Effector CD8-positive, alpha-beta T cell (primary cell): Measurements from ENCODE around the gene CYTL1.
"Not testable (repeated sequence)": the region's sequence is repeated elsewhere in the genome, so short reads cannot be mapped to it uniquely, and the experiment has no call there.

Experiments
- DNase-seq: peaks from one replicate; lab custom pipeline; 2025; lab: John Stamatoyannopoulos, UW

Gene CYTL1

GRCh38 chr4:5001641-5002040 lies 17.6 kb downstream of the CYTL1 start:
- not testable (repeated sequence) for DNase-seq

- DNase-seq: not testable (repeated sequence)
Measured at GRCh38 chr4:4996935-4997334, 22.3 kb downstream of the CYTL1 start.

- DNase-seq: no peak
Measured at GRCh38 chr4:4995908-4996265, 23.4 kb downstream of the CYTL1 start.

- DNase-seq: no peak
Measured at GRCh38 chr4:4995103-4995907, 24.0 kb downstream of the CYTL1 start.

GRCh38 chr4:4994312-4995097 lies 24.8 kb downstream of the CYTL1 start:
- no peak for DNase-seq

- DNase-seq: no peak
Measured at GRCh38 chr4:4992833-4993232, 26.4 kb downstream of the CYTL1 start.

- DNase-seq: no peak
Measured at GRCh38 chr4:4991541-4992099, 27.6 kb downstream of the CYTL1 start.

GRCh38 chr4:4990857-4991540 lies 28.3 kb downstream of the CYTL1 start:
- DNase-seq: no peak

GRCh38 chr4:4990329-4990728 lies 28.9 kb downstream of the CYTL1 start:
- no peak for DNase-seq

- no peak for DNase-seq
Measured at GRCh38 chr4:4989083-4989622, 30.1 kb downstream of the CYTL1 start.

GRCh38 chr4:4987656-4988055 lies 31.6 kb downstream of the CYTL1 start:
- DNase-seq: no peak

GRCh38 chr4:4986841-4987240 lies 32.4 kb downstream of the CYTL1 start:
- DNase-seq: no peak

GRCh38 chr4:4985844-4986243 lies 33.4 kb downstream of the CYTL1 start:
- DNase-seq: no peak

GRCh38 chr4:4985036-4985435 lies 34.2 kb downstream of the CYTL1 start:
- DNase-seq: no peak

GRCh38 chr4:4984186-4984585 lies 35.1 kb downstream of the CYTL1 start:
- DNase-seq: no peak

GRCh38 chr4:4981827-4982226 lies 37.4 kb downstream of the CYTL1 start:
- DNase-seq: no peak

- no peak for DNase-seq
Measured at GRCh38 chr4:4981427-4981826, 37.8 kb downstream of the CYTL1 start.

GRCh38 chr4:4980621-4981230 lies 38.5 kb downstream of the CYTL1 start:
- no peak for DNase-seq

GRCh38 chr4:4979971-4980370 lies 39.3 kb downstream of the CYTL1 start:
- DNase-seq: no peak

- DNase-seq: no peak
Measured at GRCh38 chr4:4974727-4975126, 44.5 kb downstream of the CYTL1 start.

- no peak for DNase-seq
Measured at GRCh38 chr4:4971796-4972195, 47.5 kb downstream of the CYTL1 start.

- no peak for DNase-seq
Measured at GRCh38 chr4:4969298-4969697, 50.0 kb downstream of the CYTL1 start.
